ENCODE results near the gene EXOC6.
A peak's percentile ranks its signal among the peaks of the same experiment; 100 is the strongest.

EXOC6 gene, protein sequence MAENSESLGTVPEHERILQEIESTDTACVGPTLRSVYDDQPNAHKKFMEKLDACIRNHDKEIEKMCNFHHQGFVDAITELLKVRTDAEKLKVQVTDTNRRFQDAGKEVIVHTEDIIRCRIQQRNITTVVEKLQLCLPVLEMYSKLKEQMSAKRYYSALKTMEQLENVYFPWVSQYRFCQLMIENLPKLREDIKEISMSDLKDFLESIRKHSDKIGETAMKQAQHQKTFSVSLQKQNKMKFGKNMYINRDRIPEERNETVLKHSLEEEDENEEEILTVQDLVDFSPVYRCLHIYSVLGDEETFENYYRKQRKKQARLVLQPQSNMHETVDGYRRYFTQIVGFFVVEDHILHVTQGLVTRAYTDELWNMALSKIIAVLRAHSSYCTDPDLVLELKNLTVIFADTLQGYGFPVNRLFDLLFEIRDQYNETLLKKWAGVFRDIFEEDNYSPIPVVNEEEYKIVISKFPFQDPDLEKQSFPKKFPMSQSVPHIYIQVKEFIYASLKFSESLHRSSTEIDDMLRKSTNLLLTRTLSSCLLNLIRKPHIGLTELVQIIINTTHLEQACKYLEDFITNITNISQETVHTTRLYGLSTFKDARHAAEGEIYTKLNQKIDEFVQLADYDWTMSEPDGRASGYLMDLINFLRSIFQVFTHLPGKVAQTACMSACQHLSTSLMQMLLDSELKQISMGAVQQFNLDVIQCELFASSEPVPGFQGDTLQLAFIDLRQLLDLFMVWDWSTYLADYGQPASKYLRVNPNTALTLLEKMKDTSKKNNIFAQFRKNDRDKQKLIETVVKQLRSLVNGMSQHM

GRCh38 chr10:92848441-92849233, at the start of gene EXOC6:
TSS of gene EXOC6 (plus strand) at chr10:92848520. CDS start at chr10:92848534, 14 bp downstream.
- peak; percentile 77 for DNase-seq (ENCODE audit: low read depth)

- no peak for DNase-seq (ENCODE audit: low read depth)
These were observed 48.8 kb upstream of the EXOC6 start for GRCh38 chr10:92799568-92799967.

- DNase-seq (ENCODE audit: low read depth): no peak
These were observed 48.1 kb upstream of the EXOC6 start for GRCh38 chr10:92800134-92800733.

- no peak for DNase-seq (ENCODE audit: low read depth)
These were observed 46.1 kb upstream of the EXOC6 start for GRCh38 chr10:92801978-92802872.

- DNase-seq (ENCODE audit: low read depth): no peak
These were observed 38.5 kb upstream of the EXOC6 start for GRCh38 chr10:92809840-92810239.

- DNase-seq (ENCODE audit: low read depth): no peak
These were observed 37.3 kb upstream of the EXOC6 start for GRCh38 chr10:92810934-92811532.

- peak; percentile 36 for DNase-seq (ENCODE audit: low read depth)
These were observed 36.3 kb upstream of the EXOC6 start for GRCh38 chr10:92811986-92812385.

DNA sequence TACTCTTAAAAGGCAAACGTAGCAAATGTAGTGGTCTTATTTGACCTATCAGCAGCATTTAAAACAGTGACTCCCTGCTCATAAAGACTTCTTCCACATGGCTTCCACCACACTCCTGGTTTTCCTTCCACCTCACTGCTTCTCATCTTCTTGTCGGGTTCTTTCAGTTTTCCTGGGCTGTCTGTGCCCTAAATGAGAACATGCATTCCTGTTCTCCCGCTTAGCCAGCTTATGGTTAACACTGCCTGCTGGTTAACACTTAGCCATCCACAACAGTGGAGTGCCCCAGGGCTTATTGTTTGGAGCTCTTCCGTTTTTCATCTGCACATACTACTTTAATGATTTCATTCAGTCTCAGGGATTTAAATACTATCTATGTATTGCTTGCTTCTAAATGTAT, 34.3 kb upstream of the EXOC6 start:
- peak; percentile 72 for DNase-seq (ENCODE audit: low read depth)

DNA sequence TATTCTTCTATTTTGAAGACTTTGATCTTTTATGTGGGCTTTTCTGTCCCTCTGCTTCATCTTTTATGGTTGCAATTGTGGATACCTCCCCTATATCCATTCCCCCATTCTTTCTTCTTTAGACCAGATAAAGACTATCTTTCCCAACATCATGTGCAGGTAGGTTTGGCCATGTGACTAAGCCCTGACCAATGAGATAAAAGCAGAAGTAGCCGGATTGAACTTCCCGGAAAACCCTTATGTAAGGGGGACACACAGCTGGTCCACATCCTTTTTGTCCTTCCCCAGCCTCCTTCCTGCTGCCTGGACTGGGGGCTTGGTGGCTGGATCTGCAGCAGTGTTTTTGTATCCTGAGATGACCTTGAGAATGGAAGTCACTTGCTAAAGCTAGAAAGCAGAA, 33.5 kb upstream of the EXOC6 start:
- no peak for DNase-seq (ENCODE audit: low read depth)

DNA sequence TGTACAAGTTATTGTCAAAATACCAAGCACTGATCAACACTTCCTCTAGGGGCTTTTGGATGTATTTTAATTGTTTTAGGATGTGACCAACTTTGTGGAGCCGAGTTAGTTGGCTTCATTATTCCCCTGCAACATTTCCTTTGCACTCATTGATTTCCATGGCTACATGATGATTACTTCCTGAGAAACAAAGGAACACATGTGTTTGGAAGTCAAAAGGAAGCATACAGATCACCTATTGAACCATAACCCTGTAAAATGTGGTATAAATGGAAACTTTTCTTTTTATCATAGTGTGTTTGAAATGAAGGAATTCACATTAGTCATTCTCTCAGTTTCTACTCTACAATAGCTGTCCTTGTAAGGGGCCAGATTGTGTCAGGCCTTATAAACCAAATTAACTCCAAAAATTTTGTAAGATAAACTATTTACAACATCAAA, 32.2 kb upstream of the EXOC6 start:
- DNase-seq (ENCODE audit: low read depth): peak; percentile 89

- peak; percentile 90 for DNase-seq (ENCODE audit: low read depth)
These were observed 26.2 kb upstream of the EXOC6 start for GRCh38 chr10:92822060-92822634.

DNA sequence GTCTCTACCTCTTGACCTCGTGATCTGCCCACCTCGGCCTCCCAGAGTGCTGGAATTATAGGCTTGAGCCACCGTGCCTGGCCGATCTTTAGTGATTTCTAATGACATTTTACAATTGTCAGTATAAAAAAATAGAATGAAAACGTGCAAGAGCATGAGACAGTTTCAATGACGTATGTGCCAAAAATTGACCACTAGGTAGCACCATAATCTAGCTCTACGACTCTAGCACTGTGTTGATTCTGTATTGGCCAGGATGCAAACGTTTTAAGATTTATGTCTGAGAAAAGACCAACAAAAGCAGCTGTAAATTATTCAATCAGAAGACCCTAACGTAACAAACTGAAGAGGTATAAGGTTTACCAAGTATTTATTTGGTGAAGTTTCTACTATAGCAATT, 25.4 kb upstream of the EXOC6 start:
- peak; percentile 50 for DNase-seq (ENCODE audit: low read depth)

GRCh38 chr10:92826061-92826460, 22.3 kb upstream of the EXOC6 start:
- no peak for DNase-seq (ENCODE audit: low read depth)

GRCh38 chr10:92826504-92826903, 21.8 kb upstream of the EXOC6 start:
- DNase-seq (ENCODE audit: low read depth): no peak

DNA sequence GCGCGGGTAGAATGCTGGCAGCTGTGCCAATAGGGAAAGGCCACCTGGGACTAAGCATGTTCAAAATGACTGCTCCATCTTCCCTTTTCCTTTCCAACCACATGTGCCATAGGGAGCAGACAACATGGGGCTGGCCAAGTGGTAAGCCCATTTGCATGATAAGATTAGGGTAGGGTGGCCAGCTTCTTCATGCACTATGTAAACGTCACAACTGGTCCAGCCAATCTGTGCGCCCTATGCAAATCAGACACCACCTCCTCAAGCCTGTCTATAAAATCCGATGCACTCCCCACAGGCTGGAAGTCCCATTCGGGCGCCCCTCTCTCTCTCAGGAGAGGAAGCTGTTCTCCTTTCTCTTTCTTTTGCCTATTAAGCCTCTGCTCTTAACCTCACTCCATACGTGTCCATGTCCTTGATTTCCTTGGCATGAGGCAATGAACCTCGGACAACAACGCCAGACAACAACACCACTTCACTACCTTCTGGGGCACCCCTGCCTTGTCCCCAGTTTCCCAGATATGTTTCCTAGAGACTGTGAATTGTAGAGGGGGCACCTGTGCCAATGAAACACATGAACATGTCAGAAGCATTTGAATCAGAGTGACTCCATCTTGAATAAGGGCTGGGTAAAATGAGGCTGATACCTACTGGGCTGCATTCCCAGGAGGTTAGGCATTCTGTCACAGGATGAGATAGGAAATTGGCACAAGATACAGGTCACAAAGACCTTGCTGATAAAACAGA, 19.1 kb upstream of the EXOC6 start:
- no peak for DNase-seq (ENCODE audit: low read depth)

DNA sequence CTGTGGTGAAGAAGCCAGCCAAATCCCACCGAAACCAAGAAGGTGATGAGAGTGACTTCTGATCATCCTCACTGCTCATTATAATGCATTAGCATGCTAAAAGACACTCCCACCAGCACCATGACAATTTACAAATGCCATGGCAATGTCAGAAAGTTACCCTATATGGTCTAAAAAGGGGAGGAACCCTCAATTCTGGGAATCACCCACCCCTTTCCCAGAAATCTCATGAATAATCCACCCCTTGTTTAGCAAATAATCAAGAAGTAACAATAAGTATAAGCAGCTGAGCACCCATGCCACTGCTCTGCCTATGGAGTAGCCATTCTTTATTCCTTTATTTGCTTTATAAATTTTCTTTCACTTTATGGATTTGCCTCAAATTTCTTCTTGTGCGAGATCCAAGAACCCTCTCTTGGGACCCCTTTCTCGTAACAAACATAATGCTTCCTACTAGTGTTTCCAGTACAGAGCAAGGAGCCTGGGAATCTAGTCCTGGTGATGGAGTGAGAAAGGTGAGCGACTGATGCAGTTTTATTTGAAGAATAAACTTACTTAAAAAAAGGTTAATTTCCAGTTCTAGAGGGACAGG, 18.4 kb upstream of the EXOC6 start:
- DNase-seq (ENCODE audit: low read depth): no peak

DNA sequence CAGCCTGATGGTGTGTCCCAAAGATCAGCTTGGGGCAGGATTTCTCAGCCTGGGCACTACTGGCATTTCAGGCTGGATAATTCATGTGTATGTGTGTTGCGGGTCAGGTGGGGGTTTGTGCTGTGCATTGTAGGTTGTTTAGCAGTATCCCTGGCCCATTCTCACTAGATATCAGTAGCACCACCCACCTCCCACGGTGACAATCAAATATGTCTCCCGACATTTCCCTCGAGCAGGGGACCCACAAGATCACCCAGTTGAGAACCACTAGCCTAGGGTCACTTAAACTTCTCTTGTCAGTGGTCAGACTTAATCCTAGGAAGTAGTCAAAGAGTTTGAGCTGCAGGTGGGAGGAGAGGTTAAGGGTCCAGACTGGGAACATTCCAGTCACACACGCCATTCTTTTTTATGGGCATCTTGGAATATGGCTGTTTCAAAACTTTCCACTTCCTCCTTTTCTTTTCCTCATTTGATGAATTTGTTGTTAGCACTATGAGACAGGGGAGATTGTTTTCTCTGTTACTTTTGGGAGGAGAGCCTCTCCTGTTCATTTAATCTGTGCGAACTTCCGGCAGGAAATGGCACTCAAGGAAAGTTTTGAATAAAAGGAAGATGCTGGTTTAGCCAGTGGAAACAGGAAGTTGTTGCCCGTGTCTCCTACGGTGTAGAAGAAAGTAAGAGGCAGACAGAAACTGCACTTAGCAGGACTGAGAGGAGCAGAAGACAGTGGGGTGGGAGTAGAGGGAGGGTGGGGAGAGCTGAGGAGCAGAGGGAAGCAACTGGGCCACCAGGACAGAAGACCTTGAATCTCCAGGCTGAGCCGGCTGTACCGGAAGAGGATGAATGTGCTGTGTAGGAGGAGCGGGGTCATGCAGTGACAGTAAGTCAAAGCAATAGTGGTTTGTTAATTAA, 17.6 kb upstream of the EXOC6 start:
- DNase-seq (ENCODE audit: low read depth): no peak

DNA sequence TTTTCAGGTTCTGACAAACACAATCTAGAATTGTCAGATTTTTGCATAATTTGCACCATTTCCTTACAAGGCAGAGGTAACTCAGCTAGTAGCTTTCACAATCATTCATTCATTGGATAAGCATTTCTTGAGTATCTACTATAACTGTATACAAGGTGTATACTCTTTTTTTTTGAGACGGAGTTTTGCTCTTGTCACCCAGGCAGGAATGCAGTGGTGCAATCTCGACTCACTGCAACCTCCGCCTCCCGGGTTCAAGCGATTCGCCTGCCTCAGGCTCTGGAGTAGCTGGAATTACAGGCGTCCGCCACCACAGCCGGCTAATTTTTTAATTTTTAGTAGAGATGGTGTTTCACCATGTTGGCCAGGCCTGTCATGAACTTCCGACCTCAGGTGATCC, 16.2 kb upstream of the EXOC6 start:
- no peak for DNase-seq (ENCODE audit: low read depth)
